Panc1 (cell line): ENCODE measurements around the gene XPNPEP1. TPM values are rescaled to one million over a fixed set of nuclear protein-coding genes. Genes with fewer than 3 reads are reported as not detected.

Source experiments
- ATAC-seq: fragments of 200-7000 bp; cut with Tn5 transposase; 2 replicates; pipeline ENCODE4 v1.9.1; 2020; ENCODE audit warnings: mild to moderate bottlenecking, moderate library complexity
- BruUV-seq: library from RNA; stranded (reverse); fragments of 400-500 nt; replicated peaks from 2 replicates; lab custom pipeline; 2021; lab: Mats Ljungman, UMichigan
- CTCF ChIA-PET: fragments of 300-600 bp; sonication (Branson Sonifier 250); formaldehyde crosslinking; loops from one replicate; lab custom pipeline; 2022; ENCODE audit warnings: antibody characterized with exemption; lab: Charles Lee
- POLR2A ChIA-PET: fragments of 300-600 bp; sonication (Branson Sonifier 250); formaldehyde crosslinking; loops from one replicate; lab custom pipeline; 2022; ENCODE audit warnings: antibody characterized with exemption; lab: Charles Lee
- DNase-seq: peaks from one replicate; pipeline ENCODE4 v3.0.0-alpha.2; 2010; ENCODE audit warnings: low read depth, low spot score
- H3K27ac ChIP-seq: 2 replicates; pipeline ENCODE4 v1.5.1; 2011; ENCODE audit warnings: mild to moderate bottlenecking, low read length, inconsistent platforms
- H3K27me3 ChIP-seq: fragments of 200-500 bp; sonication (Bioruptor generic); 2 replicates; pipeline ENCODE4 v1.6.0; 2014; ENCODE audit warnings: low read length, inconsistent platforms; ENCODE audit not compliant: control insufficient read depth, insufficient read depth
- H3K36me3 ChIP-seq: fragments of 200-500 bp; sonication (Bioruptor generic); 2 replicates; pipeline ENCODE4 v1.5.1; 2014; ENCODE audit warnings: inconsistent platforms, mild to moderate bottlenecking, low read length, moderate library complexity; ENCODE audit not compliant: control insufficient read depth, insufficient read depth
- H3K4me1 ChIP-seq: 2 replicates; pipeline ENCODE4 v1.5.1; 2011; ENCODE audit warnings: inconsistent platforms, mild to moderate bottlenecking, low read length, moderate library complexity; ENCODE audit not compliant: control insufficient read depth, insufficient read depth
- H3K4me3 ChIP-seq, 2 experiments: 2 replicates each; pipeline ENCODE4 v1.5.1; 2011 to 2012; ENCODE audit warnings: low read depth in 2 of 2, low read length in 2 of 2, mild to moderate bottlenecking in 2 of 2, inconsistent platforms in 1 of 2, moderate library complexity in 1 of 2
- H3K9me3 ChIP-seq: fragments of 200-500 bp; sonication (Bioruptor generic); 2 replicates; pipeline ENCODE4 v1.5.1; 2014; ENCODE audit warnings: low read depth, mild to moderate bottlenecking, inconsistent platforms, low read length, moderate library complexity; ENCODE audit not compliant: control insufficient read depth, insufficient read depth
- POLR2AphosphoS5 ChIP-seq: IDR thresholded peaks from 2 replicates; pipeline ENCODE4 v1.6.1; 2012; ENCODE audit warnings: mild to moderate bottlenecking, low read depth, low read length, moderate library complexity
- SIN3A ChIP-seq: IDR thresholded peaks from 2 replicates; pipeline ENCODE4 v1.6.1; 2012; ENCODE audit warnings: low read depth, mild to moderate bottlenecking, low read length, moderate library complexity, borderline replicate concordance; ENCODE audit not compliant: insufficient read depth
- TCF7L2 ChIP-seq: IDR thresholded peaks from 2 replicates; pipeline ENCODE4 v1.6.1; 2011; ENCODE audit warnings: mild to moderate bottlenecking, low read depth, low read length, inconsistent platforms
- in situ Hi-C: cut with HindIII; loops from 2 replicates; pipeline ENCODE4 v1.10.0; 2016; ENCODE audit warnings: low sequenced_read_pairs, low pct_unique_long_range_greater_than_20kb
- intact Hi-C: fragments of 100-400 bp; cut with micrococcal nuclease; formaldehyde crosslinking; loops from one replicate; pipeline ENCODE4 v1.10.0; 2022; ENCODE audit not compliant: unreplicated experiment
- total RNA-seq: library from RNA; stranded (reverse); gene quantifications from one replicate; pipeline ENCODE4 v1.2.1, GENCODE V29; 2021; ENCODE audit not compliant: unreplicated experiment
- TF ChIP-seq, protein P1 (sequence below): fragments of 450-650 bp; IDR thresholded peaks from 2 replicates; pipeline ENCODE4 v1.5.1; 2017; ENCODE audit warnings: mild to moderate bottlenecking
- TF ChIP-seq, protein P2 (sequence below), 2 experiments: IDR thresholded peaks; 2 replicates each; pipeline ENCODE4 v1.6.1; 2011 to 2012; ENCODE audit warnings: low read depth in 2 of 2, control low read depth in 1 of 2, low read length in 1 of 2, mild to moderate bottlenecking in 1 of 2, moderate library complexity in 1 of 2; ENCODE audit not compliant: insufficient read depth in 1 of 2

The XPNPEP1 gene
- total RNA-seq, 1 experiment from 2014 or later = 61.2 TPM

DNA sequence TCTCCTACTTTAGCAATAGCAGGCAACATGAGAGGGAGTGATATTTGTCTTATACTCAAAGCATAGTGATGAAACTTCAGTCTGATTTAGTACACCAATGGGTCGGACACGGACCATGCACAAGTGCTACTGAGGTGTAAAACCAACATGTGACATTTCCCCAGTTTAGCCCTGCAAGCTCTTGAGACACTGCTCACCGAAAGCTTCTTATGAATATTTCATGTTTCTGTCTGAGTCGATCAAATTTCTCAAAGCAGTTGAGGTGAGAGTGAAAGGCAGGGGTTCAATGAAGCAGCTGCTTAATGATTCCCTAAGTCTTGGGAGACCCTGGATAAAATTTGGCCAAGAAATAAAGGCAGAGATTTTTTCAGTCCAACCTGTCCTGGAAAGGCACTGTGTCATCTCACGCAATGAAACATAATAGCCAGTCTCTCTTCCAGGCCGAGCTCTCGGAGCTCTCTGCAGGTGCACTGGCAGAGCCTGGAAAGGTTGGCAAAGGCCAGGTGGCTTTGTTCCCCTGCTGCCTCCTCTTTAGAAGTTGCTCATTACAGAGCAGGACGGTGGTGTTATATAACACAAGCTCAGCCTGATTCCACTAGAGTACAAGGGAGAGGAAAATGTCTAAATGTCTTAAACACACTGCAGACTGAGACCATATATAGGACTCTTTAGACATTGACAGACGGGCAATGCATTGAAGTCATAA lies 33.9 kb upstream of the XPNPEP1 start:
- CTCF ChIA-PET = no interaction called here

DNA sequence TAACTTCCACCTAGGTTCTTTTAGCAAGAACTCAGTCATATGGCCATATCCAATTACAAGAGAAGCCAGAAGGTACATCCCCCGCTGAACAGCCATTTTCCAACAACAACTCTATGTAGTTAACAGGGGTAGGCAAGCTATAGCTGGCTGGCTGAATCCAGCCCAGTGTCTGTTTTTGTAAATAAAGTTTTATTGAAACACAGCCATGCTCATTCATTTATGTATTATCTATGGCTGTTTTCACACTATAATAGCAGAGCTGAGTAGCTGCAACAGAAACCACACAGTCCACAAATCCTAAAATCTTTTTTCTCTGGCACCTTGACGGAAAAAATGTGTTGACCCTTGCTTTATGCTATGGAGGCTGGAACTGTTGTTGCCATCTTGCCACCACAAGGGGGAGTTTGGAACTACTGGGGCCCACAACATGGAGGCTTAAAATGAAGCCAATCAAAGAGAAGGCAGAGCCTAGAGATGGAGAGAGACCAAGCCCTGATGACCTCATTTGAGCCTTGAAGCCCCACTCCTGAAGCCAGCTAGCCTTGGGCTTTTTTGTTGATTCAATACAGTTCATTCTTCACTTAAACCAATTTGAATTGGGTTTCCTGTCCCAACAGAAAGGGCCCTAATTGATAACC lies 33.3 kb upstream of the XPNPEP1 start:
- no peak overlapping the region for H3K27ac ChIP-seq
- peak; percentile 91 for ATAC-seq
- H3K36me3 ChIP-seq = no peaks in the 10 kb centered on the region
- no peaks in the 10 kb centered on the region; the same call in none of the 2 replicates for H3K27me3 ChIP-seq
- CTCF ChIA-PET = no interaction called here
- POLR2A ChIA-PET = no interaction called here
- no peaks in the 10 kb centered on the region for H3K4me1 ChIP-seq
- DNase-seq = no peak
- in situ Hi-C loops = no loop called here
- BruUV-seq = no TSS peak
- no peak for TF ChIP-seq SIN3A
- TF ChIP-seq, protein P1, sequence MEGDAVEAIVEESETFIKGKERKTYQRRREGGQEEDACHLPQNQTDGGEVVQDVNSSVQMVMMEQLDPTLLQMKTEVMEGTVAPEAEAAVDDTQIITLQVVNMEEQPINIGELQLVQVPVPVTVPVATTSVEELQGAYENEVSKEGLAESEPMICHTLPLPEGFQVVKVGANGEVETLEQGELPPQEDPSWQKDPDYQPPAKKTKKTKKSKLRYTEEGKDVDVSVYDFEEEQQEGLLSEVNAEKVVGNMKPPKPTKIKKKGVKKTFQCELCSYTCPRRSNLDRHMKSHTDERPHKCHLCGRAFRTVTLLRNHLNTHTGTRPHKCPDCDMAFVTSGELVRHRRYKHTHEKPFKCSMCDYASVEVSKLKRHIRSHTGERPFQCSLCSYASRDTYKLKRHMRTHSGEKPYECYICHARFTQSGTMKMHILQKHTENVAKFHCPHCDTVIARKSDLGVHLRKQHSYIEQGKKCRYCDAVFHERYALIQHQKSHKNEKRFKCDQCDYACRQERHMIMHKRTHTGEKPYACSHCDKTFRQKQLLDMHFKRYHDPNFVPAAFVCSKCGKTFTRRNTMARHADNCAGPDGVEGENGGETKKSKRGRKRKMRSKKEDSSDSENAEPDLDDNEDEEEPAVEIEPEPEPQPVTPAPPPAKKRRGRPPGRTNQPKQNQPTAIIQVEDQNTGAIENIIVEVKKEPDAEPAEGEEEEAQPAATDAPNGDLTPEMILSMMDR = peak; percentile 83
- H3K9me3 ChIP-seq = no peaks in the 10 kb centered on the region
- intact Hi-C loops = no loop called here
- no peak overlapping the region for H3K4me3 ChIP-seq

More for the DNA sequence above, 33.9 kb upstream of the XPNPEP1 start:
- no peak for DNase-seq
- no peaks in the 10 kb centered on the region for H3K9me3 ChIP-seq
- in situ Hi-C loops (no loop called here), intact Hi-C loops (no loop called here)
- no TSS peak for BruUV-seq
- H3K27me3 ChIP-seq = no peaks in the 10 kb centered on the region; the same call in none of the 2 replicates
- TF ChIP-seq POLR2AphosphoS5 (no peak), SIN3A (no peak), TCF7L2 (no peak)
- TF ChIP-seq, protein P1 = no peak
- TF ChIP-seq, protein P2, sequence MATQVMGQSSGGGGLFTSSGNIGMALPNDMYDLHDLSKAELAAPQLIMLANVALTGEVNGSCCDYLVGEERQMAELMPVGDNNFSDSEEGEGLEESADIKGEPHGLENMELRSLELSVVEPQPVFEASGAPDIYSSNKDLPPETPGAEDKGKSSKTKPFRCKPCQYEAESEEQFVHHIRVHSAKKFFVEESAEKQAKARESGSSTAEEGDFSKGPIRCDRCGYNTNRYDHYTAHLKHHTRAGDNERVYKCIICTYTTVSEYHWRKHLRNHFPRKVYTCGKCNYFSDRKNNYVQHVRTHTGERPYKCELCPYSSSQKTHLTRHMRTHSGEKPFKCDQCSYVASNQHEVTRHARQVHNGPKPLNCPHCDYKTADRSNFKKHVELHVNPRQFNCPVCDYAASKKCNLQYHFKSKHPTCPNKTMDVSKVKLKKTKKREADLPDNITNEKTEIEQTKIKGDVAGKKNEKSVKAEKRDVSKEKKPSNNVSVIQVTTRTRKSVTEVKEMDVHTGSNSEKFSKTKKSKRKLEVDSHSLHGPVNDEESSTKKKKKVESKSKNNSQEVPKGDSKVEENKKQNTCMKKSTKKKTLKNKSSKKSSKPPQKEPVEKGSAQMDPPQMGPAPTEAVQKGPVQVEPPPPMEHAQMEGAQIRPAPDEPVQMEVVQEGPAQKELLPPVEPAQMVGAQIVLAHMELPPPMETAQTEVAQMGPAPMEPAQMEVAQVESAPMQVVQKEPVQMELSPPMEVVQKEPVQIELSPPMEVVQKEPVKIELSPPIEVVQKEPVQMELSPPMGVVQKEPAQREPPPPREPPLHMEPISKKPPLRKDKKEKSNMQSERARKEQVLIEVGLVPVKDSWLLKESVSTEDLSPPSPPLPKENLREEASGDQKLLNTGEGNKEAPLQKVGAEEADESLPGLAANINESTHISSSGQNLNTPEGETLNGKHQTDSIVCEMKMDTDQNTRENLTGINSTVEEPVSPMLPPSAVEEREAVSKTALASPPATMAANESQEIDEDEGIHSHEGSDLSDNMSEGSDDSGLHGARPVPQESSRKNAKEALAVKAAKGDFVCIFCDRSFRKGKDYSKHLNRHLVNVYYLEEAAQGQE (IDR thresholded peaks at IDR 0.05; ENCODE audit: insufficient read depth in 1 of 2, low read depth in 2 of 2, low read length in 1 of 2) = no peak
- H3K36me3 ChIP-seq = no peaks in the 10 kb centered on the region
- peak; percentile 33; the same call in 1 of the 2 replicates for ATAC-seq
- POLR2A ChIA-PET = no interaction called here
- H3K27ac ChIP-seq = no peak overlapping the region
- H3K4me1 ChIP-seq = no peaks in the 10 kb centered on the region
- H3K4me3 ChIP-seq = no peak overlapping the region
